HEK293 (cell line): ENCODE data around the gene TRMT44.

Experiments
- GLIS1 ChIP-seq: fragments of 450-650 bp; formaldehyde crosslinking; IDR thresholded peaks from 2 replicates; pipeline ENCODE4 v1.5.1; 2016; ENCODE audit warnings: missing biosample characterization, missing genetic modification characterization
- KLF7 ChIP-seq: fragments of 450-650 bp; formaldehyde crosslinking; IDR thresholded peaks from 2 replicates; pipeline ENCODE4 v1.5.1; 2016; ENCODE audit warnings: missing biosample characterization, missing genetic modification characterization, borderline replicate concordance
- ZNF157 ChIP-seq: fragments of 450-650 bp; formaldehyde crosslinking; IDR thresholded peaks from 2 replicates; pipeline ENCODE4 v1.5.1; 2016; ENCODE audit warnings: missing biosample characterization, missing genetic modification characterization
- ZNF239 ChIP-seq: fragments of 450-650 bp; formaldehyde crosslinking; IDR thresholded peaks from 2 replicates; pipeline ENCODE4 v1.5.1; 2016; ENCODE audit warnings: missing biosample characterization, missing genetic modification characterization
- ZNF24 ChIP-seq: fragments of 450-650 bp; formaldehyde crosslinking; IDR thresholded peaks from 2 replicates; pipeline ENCODE4 v1.5.1; 2016; ENCODE audit warnings: missing biosample characterization, missing genetic modification characterization
- ZNF274 ChIP-seq, 2 experiments: fragments of 200-500 bp in 1 of 2; fragments of 450-650 bp in 1 of 2; sonication (Bioruptor generic) in 1 of 2; formaldehyde crosslinking in 1 of 2; IDR thresholded peaks; 2 replicates each; pipeline versions ENCODE4 v1.5.1 to v1.6.1; 2014 to 2016; ENCODE audit warnings: borderline replicate concordance in 1 of 2, inconsistent platforms in 1 of 2, low read length in 1 of 2, missing biosample characterization in 1 of 2, missing genetic modification characterization in 1 of 2
- ZNF785 ChIP-seq: fragments of 450-650 bp; formaldehyde crosslinking; IDR thresholded peaks from 2 replicates; pipeline ENCODE4 v1.5.1; 2016; ENCODE audit warnings: missing biosample characterization, missing genetic modification characterization
- TF ChIP-seq, protein P1 (sequence below): fragments of 450-650 bp; formaldehyde crosslinking; IDR thresholded peaks from 2 replicates; pipeline ENCODE4 v1.5.1; 2016; ENCODE audit warnings: missing biosample characterization, missing genetic modification characterization
- TF ChIP-seq, protein P2 (sequence below): fragments of 450-650 bp; formaldehyde crosslinking; IDR thresholded peaks from 2 replicates; pipeline ENCODE4; 2016; ENCODE audit warnings: missing biosample characterization, missing genetic modification characterization

DNA sequence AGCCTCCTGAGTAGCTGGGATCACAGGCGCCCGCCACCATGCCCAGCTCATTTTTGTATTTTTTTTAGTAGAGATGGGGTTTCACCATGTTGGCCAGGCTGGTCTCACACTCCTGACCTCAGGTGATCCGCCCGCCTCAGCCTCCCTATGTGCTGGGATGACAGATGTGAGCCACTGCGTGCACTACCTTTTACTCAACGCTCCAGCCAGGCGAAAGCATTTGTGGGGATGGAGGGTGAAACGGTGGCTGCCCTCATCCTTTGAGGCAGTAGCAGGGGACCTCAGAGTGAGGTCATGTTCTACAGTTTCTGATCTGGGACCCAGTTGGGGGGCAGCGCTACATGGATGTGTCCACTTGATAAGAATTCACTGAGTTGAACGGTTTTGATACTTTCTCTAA is 73.8 kb downstream of the TRMT44 start:
- TF ChIP-seq, protein P1, sequence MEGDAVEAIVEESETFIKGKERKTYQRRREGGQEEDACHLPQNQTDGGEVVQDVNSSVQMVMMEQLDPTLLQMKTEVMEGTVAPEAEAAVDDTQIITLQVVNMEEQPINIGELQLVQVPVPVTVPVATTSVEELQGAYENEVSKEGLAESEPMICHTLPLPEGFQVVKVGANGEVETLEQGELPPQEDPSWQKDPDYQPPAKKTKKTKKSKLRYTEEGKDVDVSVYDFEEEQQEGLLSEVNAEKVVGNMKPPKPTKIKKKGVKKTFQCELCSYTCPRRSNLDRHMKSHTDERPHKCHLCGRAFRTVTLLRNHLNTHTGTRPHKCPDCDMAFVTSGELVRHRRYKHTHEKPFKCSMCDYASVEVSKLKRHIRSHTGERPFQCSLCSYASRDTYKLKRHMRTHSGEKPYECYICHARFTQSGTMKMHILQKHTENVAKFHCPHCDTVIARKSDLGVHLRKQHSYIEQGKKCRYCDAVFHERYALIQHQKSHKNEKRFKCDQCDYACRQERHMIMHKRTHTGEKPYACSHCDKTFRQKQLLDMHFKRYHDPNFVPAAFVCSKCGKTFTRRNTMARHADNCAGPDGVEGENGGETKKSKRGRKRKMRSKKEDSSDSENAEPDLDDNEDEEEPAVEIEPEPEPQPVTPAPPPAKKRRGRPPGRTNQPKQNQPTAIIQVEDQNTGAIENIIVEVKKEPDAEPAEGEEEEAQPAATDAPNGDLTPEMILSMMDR (tag by site-specific recombination): no peak
- no peak for TF ChIP-seq ZNF24 (tag by site-specific recombination)
- TF ChIP-seq ZNF239 (tag by site-specific recombination): no peak
- TF ChIP-seq GLIS1: no peak
- TF ChIP-seq ZNF785: no peak
- TF ChIP-seq KLF7 (tag by site-specific recombination): no peak
- TF ChIP-seq, protein P2, sequence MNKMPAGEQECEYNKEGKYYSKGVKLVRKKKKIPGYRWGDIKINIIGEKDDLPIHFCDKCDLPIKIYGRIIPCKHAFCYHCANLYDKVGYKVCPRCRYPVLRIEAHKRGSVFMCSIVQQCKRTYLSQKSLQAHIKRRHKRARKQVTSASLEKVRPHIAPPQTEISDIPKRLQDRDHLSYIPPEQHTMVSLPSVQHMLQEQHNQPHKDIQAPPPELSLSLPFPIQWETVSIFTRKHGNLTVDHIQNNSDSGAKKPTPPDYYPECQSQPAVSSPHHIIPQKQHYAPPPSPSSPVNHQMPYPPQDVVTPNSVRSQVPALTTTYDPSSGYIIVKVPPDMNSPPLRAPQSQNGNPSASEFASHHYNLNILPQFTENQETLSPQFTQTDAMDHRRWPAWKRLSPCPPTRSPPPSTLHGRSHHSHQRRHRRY (tag by site-specific recombination): no peak
- TF ChIP-seq ZNF157 (tag by site-specific recombination): no peak
- no peak for TF ChIP-seq ZNF274 (IDR thresholded peaks at IDR 0.05; ENCODE audit: low read length)
- no peak for TF ChIP-seq ZNF274 (tag by site-specific recombination; IDR thresholded peaks at IDR 0.05; ENCODE audit: borderline replicate concordance)
